Neural crest cell (in vitro differentiated cells): ENCODE results near the gene WDR4. TPM values are rescaled to one million over a fixed set of nuclear protein-coding genes. Genes with fewer than 3 reads are reported as not detected.
"Not testable (repeated sequence)": the region's sequence is repeated elsewhere in the genome, so short reads cannot be mapped to it uniquely, and the experiment has no call there.

Source experiments
- DNase-seq: peaks from one replicate; pipeline ENCODE4 v3.0.0; 2021; ENCODE audit warnings: low read depth, mixed read lengths, low spot score
- H3K27ac Mint-ChIP-seq: one replicate; pipeline ENCODE4 v1.8.0; 2021; ENCODE audit warnings: mild to moderate bottlenecking, mixed read lengths; ENCODE audit not compliant: unreplicated experiment
- H3K27me3 Mint-ChIP-seq: 2 replicates; pipeline ENCODE4 v1.8.0; 2021; ENCODE audit warnings: low read depth, mild to moderate bottlenecking, mixed read lengths
- H3K36me3 Mint-ChIP-seq: 2 replicates; pipeline ENCODE4 v1.8.0; 2021; ENCODE audit warnings: low read depth, mild to moderate bottlenecking, mixed read lengths
- H3K4me1 Mint-ChIP-seq: 2 replicates; pipeline ENCODE4 v1.8.0; 2021; ENCODE audit warnings: mixed read lengths
- H3K4me3 Mint-ChIP-seq: one replicate; pipeline ENCODE4 v1.8.0; 2021; ENCODE audit warnings: mild to moderate bottlenecking, mixed read lengths
- H3K9me3 Mint-ChIP-seq: 2 replicates; pipeline ENCODE4 v1.8.0; 2021; ENCODE audit warnings: mixed read lengths
- long read RNA-seq: library from polyadenylated mRNA; unstranded; transcript quantifications from one replicate; pipeline ENCODE4 v2.0.0, GENCODE V29; 2020
- total RNA-seq: library from RNA; stranded (reverse); gene quantifications from 2 replicates; pipeline ENCODE4 v1.2.1, GENCODE V29; 2021
- TF ChIP-seq, protein P1 (sequence below): fragments of 200-600 bp; sonication (generic); conservative IDR thresholded peaks from 2 replicates; pipeline ENCODE4 v1.5.0; 2021; ENCODE audit warnings: antibody characterized with exemption, mild to moderate bottlenecking

The WDR4 gene, protein sequence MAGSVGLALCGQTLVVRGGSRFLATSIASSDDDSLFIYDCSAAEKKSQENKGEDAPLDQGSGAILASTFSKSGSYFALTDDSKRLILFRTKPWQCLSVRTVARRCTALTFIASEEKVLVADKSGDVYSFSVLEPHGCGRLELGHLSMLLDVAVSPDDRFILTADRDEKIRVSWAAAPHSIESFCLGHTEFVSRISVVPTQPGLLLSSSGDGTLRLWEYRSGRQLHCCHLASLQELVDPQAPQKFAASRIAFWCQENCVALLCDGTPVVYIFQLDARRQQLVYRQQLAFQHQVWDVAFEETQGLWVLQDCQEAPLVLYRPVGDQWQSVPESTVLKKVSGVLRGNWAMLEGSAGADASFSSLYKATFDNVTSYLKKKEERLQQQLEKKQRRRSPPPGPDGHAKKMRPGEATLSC
- 36.0 and 38.0 TPM in 2 replicates for total RNA-seq
- long read RNA-seq, transcript WDR4-201 (12 exons, 1,471 nt) = major isoform, 17 of 36 reads
- long read RNA-seq, partial matches to known transcripts = 3 of 36 reads
- long read RNA-seq, other reads (novel, unspliced or antisense) = 15 of 36 reads

DNA sequence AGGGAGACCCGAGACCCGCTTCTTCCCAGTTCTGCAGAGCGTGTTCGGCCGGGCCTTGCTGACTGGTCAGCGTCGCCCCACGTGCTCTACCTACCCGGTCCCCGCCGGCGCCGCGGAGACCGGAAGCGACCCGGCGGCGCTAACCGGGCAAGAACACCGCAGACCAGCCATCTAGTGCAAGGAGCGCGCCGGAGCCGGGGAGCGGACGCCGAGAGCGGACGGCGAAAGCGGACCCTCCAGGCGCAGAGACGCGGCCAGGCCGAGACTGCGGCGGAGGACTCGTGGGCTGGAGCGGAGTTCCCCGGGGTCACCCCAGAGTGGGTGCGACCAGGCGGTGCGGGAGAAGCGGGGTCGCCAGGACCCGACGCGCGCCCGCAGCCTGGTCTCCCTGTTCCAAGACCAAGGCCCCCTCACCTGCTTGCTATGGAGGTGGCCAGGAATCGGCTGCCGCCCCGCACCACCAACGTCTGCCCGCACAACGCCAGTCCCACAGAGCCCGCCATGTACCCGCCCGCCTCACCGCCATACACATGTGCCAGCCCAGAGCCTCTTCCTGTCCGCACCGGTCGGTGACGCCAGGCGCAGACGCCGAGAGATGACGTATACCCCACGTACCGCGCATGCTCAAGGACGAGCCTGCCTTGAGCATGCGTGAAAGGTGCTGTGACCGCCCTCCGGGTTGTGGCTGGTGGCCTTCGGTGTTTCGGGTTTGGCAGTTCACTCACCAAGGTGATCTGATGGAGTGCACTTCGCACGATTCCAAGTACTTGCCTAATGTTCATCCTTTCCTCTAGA lies at the start of gene WDR4:
Gene WDR4, minus strand, starts transcription at position 547 of the 795 bp plus-strand sequence. Its CDS starts 44 bp downstream, at position 503.
- Mint-ChIP-seq H3K36me3 (peaks cover 5% of the 10 kb centered on the region), H3K4me3 (peak within 1 kb of the TSS; percentile 99), H3K9me3 (no peaks in the 10 kb centered on the region), H3K27me3 (no peaks in the 10 kb centered on the region), H3K27ac (peak within 1 kb of the TSS; percentile 99), H3K4me1 (peaks cover 30% of the 10 kb centered on the region)
- DNase-seq = peak; percentile 96
- TF ChIP-seq, protein P1, sequence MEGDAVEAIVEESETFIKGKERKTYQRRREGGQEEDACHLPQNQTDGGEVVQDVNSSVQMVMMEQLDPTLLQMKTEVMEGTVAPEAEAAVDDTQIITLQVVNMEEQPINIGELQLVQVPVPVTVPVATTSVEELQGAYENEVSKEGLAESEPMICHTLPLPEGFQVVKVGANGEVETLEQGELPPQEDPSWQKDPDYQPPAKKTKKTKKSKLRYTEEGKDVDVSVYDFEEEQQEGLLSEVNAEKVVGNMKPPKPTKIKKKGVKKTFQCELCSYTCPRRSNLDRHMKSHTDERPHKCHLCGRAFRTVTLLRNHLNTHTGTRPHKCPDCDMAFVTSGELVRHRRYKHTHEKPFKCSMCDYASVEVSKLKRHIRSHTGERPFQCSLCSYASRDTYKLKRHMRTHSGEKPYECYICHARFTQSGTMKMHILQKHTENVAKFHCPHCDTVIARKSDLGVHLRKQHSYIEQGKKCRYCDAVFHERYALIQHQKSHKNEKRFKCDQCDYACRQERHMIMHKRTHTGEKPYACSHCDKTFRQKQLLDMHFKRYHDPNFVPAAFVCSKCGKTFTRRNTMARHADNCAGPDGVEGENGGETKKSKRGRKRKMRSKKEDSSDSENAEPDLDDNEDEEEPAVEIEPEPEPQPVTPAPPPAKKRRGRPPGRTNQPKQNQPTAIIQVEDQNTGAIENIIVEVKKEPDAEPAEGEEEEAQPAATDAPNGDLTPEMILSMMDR = no peak

DNA sequence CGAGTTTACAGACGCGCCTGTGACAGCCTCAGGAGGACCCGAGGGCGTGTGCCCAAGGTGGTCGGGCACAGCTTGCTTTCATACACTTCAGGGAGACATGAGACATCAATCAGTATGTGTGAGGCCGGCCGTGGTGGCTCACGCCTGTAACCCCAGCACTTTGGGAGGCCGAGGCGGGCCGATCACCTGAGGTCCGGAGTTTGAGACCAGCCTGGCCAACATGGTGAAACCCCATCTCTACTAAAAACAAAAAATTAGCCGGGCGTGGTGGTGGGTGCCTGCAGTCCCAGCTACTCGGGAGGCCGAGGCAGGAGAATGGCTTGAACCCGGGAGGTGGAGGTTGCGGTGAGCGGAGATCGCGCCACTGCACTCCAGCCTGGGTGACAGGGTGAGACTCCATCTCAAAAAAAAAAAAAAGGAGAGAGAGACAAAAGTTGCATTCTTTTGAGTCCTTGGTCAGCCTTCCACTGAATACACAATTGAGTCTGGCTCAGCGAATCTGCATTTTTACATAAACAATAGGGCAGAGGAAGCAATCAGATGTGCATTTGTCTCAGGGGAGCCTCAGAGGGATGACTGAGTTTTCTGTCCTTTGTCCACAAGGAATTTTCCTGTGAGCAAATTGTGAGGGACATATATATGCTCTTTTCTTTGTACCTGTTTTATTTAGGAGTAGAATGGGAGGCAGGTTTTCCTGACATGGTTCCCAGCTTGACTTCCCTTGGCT lies 48.3 kb upstream of the WDR4 start:
- DNase-seq, H3K27ac Mint-ChIP-seq, H3K9me3 Mint-ChIP-seq, H3K27me3 Mint-ChIP-seq, H3K36me3 Mint-ChIP-seq, H3K4me3 Mint-ChIP-seq: not testable (repeated sequence)
- peaks cover 21% of the 10 kb centered on the region for H3K4me1 Mint-ChIP-seq

DNA sequence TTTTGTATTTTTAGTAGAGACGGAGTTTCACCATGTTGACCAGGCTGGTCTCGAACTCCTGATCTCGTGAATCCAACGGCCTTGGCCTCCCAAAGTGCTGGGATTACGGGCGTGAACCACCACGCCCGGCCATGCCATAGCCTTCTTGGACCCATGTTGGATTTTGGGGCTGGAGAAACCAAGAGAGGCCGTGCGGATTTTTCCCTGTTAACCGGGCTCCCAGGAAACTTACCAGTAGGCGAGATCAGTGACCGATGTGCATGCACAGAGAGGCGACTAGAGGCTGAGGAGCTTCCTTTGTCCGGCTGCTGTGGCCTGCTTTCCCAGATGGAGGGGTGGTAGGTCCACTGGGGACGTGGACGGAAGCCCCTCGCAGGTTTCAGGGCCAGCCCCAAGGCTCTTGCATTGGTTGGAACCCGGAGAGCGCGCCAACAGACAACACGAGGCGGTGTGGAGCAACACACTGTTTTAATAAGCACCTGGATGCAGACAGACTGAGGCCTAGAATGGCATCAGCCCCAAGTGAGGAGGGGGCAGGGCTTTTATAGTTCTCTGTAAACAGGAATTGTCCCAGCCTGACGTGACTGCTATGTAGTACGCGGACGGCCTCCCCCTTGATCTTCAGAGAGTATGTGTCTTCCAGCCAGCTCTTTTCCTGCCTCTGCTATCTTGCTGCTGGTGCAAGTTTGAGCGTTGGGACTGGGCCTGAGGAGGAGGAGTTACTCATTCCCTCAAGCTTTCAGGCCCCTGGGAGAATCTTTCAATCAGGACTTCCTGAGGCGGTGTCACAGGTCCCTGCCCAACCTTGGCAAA lies 46.0 kb upstream of the WDR4 start, which contains the start of gene ERVH48-1:
Gene ERVH48-1, minus strand, starts transcription at position 517 of the 813 bp plus-strand sequence. CDS start 6,624 bp downstream, outside the sequence.
- no peak within 1 kb of the TSS for H3K27ac Mint-ChIP-seq
- H3K27me3 Mint-ChIP-seq = no peaks in the 10 kb centered on the region
- peaks cover 4% of the 10 kb centered on the region for H3K9me3 Mint-ChIP-seq
- no peak for DNase-seq
- peaks cover 21% of the 10 kb centered on the region for H3K4me1 Mint-ChIP-seq
- peaks cover 2% of the 10 kb centered on the region for H3K36me3 Mint-ChIP-seq
- H3K4me3 Mint-ChIP-seq = no peak within 1 kb of the TSS
- TF ChIP-seq, protein P1 = no peak

DNA sequence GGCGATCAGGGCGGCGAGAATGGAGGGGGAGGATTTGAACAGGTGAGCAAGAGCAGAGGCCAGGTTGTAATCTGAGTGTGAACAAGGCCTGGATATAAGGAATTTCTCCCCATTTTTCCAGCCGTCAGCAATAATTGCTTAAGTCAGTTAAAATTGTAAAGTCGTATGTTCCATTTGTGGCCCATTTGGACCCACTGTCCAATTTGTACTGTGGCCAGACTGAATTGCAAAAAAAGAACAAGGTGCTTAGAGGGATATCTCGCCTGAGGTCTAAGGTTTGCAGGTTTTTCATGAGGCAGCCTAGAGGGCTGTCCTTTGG lies 45.1 kb upstream of the WDR4 start:
- DNase-seq = no peak
- Mint-ChIP-seq H3K4me3 (peak overlapping the region; percentile 67), H3K4me1 (peaks cover 21% of the 10 kb centered on the region), H3K27ac (peak overlapping the region; percentile 86), H3K27me3 (no peaks in the 10 kb centered on the region), H3K9me3 (peaks cover 4% of the 10 kb centered on the region), H3K36me3 (peaks cover 2% of the 10 kb centered on the region)
- TF ChIP-seq, protein P1 = no peak

DNA sequence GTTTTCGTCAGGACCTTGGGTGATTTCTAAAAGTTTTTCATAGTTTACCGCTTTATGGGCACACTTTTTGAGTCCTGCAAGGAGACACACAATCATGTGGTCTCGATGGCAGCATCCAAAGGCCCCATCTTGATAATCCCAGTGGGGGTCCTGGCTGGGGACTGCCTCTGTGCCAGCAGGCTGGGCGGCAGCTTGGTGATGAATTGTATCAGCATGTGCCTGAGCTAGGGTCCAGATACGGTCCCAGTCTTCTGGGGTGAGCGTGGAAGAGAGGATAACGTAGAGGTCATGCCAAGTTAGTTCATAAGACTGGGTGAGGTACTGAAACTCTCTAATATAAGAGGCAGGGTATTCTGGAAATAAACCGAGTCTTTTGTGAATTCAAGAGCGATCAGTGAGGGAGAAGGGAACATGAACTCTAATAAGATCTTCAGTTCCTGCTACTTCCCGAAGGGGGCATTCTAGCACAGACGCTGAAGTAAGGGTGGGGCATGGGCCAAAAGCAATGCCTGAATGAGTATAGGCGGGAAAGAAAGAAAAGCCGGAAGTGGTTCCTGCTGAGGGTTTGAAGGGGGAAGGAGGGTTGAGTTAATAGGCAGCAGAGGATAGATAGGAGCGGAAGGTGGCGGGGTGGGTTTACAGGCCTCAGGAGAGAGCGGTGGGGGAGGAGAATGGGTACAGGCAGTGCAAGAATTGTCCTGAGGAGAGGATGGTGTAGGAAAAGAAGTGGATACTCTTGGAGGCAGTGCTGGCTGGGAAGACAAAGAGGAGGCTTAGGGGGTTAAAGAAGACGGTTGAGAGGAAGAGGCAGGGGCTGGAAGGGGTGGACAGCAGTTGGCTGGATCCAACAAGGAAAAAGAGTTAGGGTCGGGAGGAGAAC lies 44.5 kb upstream of the WDR4 start:
- peaks cover 4% of the 10 kb centered on the region for H3K9me3 Mint-ChIP-seq
- H3K27ac Mint-ChIP-seq = peak overlapping the region; percentile 86
- H3K27me3 Mint-ChIP-seq = no peaks in the 10 kb centered on the region
- H3K4me1 Mint-ChIP-seq = peaks cover 21% of the 10 kb centered on the region
- TF ChIP-seq, protein P1 = peak; percentile 76
- DNase-seq = peak; percentile 57
- H3K36me3 Mint-ChIP-seq = peaks cover 2% of the 10 kb centered on the region
- H3K4me3 Mint-ChIP-seq = peak overlapping the region; percentile 67
